ENCODE data around the gene RAB34. TPM values are rescaled to one million over a fixed set of nuclear protein-coding genes. Genes with fewer than 3 reads are reported as not detected.
A peak's percentile ranks its signal among the peaks of the same experiment; 100 is the strongest.

The RAB34 gene
- polyA plus RNA-seq, 3 donors, result 66.7 to 93.3 (median 79.1) TPM

DNA sequence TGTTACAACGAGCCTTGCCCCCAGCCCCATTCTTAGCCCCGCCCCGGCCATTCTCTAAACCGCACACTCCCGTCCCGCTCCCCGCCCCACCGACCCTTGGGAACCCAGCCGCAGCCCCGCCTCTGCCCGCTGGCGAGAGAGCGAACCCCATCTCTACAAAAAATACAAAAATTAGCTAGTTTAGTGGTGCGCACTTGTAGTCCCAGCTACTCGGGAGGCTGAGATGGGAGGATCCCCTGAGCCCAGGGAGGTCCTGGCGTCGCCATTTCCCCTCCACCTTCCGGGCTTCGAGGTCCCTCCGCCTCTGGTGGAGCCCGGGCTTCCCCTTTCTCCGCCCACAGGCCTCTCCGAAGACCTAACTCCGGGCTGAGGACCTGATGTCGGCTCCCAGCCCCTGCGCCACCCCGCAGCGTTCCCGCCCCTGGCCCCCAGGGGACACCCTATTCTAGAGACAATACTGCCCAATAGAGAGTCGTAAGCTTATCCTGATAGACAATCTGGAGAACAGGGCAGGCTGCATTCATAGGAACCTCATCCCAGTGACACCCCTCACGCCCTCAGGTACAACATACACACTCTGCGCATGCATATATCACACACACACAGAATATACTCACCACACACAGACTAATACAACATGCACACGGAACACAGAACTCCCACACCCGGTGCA lies 5.5 kb downstream of the RAB34 start:
- Mint-ChIP-seq H3K36me3 (peaks cover 18 to 28% of the 10 kb centered on the region in 2 donors), H3K4me3 (peak overlapping the region; percentile 88 to 93), H3K27me3 (ENCODE audit: low read depth in 3 of 3) (peaks cover 0 to 4% (median 1%) of the 10 kb centered on the region in 3 donors), H3K4me1 (peaks cover 24% of the 10 kb centered on the region), H3K9me3 (no peaks in the 10 kb centered on the region), H3K27ac (peak overlapping the region; percentile 83 to 95 (median 92))
- no peaks in the 10 kb centered on the region for H3K9me3 ChIP-seq (replicated peaks in 1 of 2; ENCODE audit: control insufficient read depth in 1 of 2, insufficient read depth in 1 of 2, low read length in 2 of 2)
- TF ChIP-seq, protein P1, sequence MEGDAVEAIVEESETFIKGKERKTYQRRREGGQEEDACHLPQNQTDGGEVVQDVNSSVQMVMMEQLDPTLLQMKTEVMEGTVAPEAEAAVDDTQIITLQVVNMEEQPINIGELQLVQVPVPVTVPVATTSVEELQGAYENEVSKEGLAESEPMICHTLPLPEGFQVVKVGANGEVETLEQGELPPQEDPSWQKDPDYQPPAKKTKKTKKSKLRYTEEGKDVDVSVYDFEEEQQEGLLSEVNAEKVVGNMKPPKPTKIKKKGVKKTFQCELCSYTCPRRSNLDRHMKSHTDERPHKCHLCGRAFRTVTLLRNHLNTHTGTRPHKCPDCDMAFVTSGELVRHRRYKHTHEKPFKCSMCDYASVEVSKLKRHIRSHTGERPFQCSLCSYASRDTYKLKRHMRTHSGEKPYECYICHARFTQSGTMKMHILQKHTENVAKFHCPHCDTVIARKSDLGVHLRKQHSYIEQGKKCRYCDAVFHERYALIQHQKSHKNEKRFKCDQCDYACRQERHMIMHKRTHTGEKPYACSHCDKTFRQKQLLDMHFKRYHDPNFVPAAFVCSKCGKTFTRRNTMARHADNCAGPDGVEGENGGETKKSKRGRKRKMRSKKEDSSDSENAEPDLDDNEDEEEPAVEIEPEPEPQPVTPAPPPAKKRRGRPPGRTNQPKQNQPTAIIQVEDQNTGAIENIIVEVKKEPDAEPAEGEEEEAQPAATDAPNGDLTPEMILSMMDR (IDR thresholded peaks at IDR 0.05), result no peak
- H2AFZ ChIP-seq (ENCODE audit: insufficient read depth, low read depth, low read length, poor library complexity, severe bottlenecking), result peak overlapping the region; percentile 90
- peak overlapping the region; percentile 63 to 92 (median 80) for H3K4me3 ChIP-seq (replicated peaks in 1 of 3; ENCODE audit: low read depth in 2 of 3, low read length in 3 of 3)
- DNase-seq, result peak; percentile 68 to 75 (median 75)
- H3K27me3 ChIP-seq (ENCODE audit: control insufficient read depth in 2 of 2, insufficient read depth in 2 of 2, low read length in 2 of 2), result no peaks in the 10 kb centered on the region
- H3K79me2 ChIP-seq (ENCODE audit: insufficient read depth, low read length), result peaks cover 8% of the 10 kb centered on the region
- peak overlapping the region; percentile 75 to 85 for H3K27ac ChIP-seq (ENCODE audit: low read depth in 1 of 2, low read length in 2 of 2)
- intact Hi-C loops (cut with micrococcal nuclease), result loop anchor here in 1 of 2 donors (10.0 kb wide), 1 partner anchor 67 kb away; the partner anchor contains the start of gene BLTP2
- H3K4me2 ChIP-seq (replicated peaks; ENCODE audit: extremely low read depth, low read length, poor library complexity, severe bottlenecking), result peak overlapping the region; percentile 98
- 9% methylated on average over 34 of the region's 34 CpGs for WGBS (ENCODE audit: insufficient coverage)
- H3K9ac ChIP-seq (ENCODE audit: insufficient read depth, low read length, poor library complexity, severe bottlenecking), result peak overlapping the region; percentile 75
- peaks cover 24 to 29% of the 10 kb centered on the region in 2 donors for H3K4me1 ChIP-seq (ENCODE audit: control insufficient read depth in 1 of 2, insufficient read depth in 2 of 2, low read length in 2 of 2)
- no peaks in the 10 kb centered on the region for H4K20me1 ChIP-seq (ENCODE audit: insufficient read depth, low read length)
- peaks cover 3 to 21% of the 10 kb centered on the region in 2 donors for H3K36me3 ChIP-seq (replicated peaks in 1 of 2; ENCODE audit: control insufficient read depth in 1 of 2, insufficient read depth in 2 of 2, low read length in 2 of 2)

DNA sequence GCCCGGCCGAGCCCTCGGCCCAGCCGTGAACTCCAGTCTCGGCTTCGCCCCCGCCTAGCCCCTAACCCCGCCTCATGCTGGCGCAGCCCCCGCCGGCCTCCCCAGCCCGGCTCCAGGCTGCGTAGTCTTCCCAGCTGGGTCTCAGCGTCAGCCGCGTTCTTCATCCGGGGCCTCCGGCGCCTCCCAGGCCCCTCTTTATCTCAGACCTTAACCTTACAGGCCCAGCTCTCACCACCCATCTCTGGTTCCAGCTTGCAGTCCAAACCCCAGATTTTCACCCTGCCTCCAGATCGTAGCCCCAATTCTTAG lies 6.0 kb downstream of the RAB34 start, which contains the start of gene PROCA1:
PROCA1 (minus strand) TSS at position 166 of the 309 bp plus-strand sequence. CDS start 228 bp downstream, outside the sequence.
- H3K36me3 Mint-ChIP-seq, result peaks cover 19 to 28% of the 10 kb centered on the region in 2 donors
- Histone ChIP-seq H3K9ac (ENCODE audit: insufficient read depth, low read length, poor library complexity, severe bottlenecking) (peak within 1 kb of the TSS; percentile 75), H3K27ac (ENCODE audit: low read depth in 1 of 2, low read length in 2 of 2) (peak within 1 kb of the TSS; percentile 75 to 85), H2AFZ (ENCODE audit: insufficient read depth, low read depth, low read length, poor library complexity, severe bottlenecking) (peak within 1 kb of the TSS; percentile 90), H4K20me1 (ENCODE audit: insufficient read depth, low read length) (no peaks in the 10 kb centered on the region), H3K4me1 (ENCODE audit: control insufficient read depth in 1 of 2, insufficient read depth in 2 of 2, low read length in 2 of 2) (peaks cover 19 to 24% of the 10 kb centered on the region in 2 donors), H3K9me3 (replicated peaks in 1 of 2; ENCODE audit: control insufficient read depth in 1 of 2, insufficient read depth in 1 of 2, low read length in 2 of 2) (no peaks in the 10 kb centered on the region), H3K36me3 (replicated peaks in 1 of 2; ENCODE audit: control insufficient read depth in 1 of 2, insufficient read depth in 2 of 2, low read length in 2 of 2) (peaks cover 3 to 21% of the 10 kb centered on the region in 2 donors), H3K27me3 (ENCODE audit: control insufficient read depth in 2 of 2, insufficient read depth in 2 of 2, low read length in 2 of 2) (no peaks in the 10 kb centered on the region), H3K4me3 (replicated peaks in 1 of 3; ENCODE audit: low read depth in 2 of 3, low read length in 3 of 3) (peak within 1 kb of the TSS; percentile 63 to 92 (median 80)), H3K4me2 (replicated peaks; ENCODE audit: extremely low read depth, low read length, poor library complexity, severe bottlenecking) (peak within 1 kb of the TSS; percentile 98), H3K79me2 (ENCODE audit: insufficient read depth, low read length) (peaks cover 3% of the 10 kb centered on the region)
- peak within 1 kb of the TSS; percentile 83 to 95 (median 92) for H3K27ac Mint-ChIP-seq
- peaks cover 0 to 4% (median 1%) of the 10 kb centered on the region in 3 donors for H3K27me3 Mint-ChIP-seq (ENCODE audit: low read depth in 3 of 3)
- H3K9me3 Mint-ChIP-seq, result no peaks in the 10 kb centered on the region
- peaks cover 25% of the 10 kb centered on the region for H3K4me1 Mint-ChIP-seq
- peak within 1 kb of the TSS; percentile 88 to 93 for H3K4me3 Mint-ChIP-seq
- 1% methylated on average over 19 of the region's 20 CpGs for WGBS (ENCODE audit: insufficient coverage)
- TF ChIP-seq, protein P1 (IDR thresholded peaks at IDR 0.05), result no peak
- no peak for DNase-seq
- intact Hi-C loops (cut with micrococcal nuclease), result loop anchor here in 1 of 2 donors (10.0 kb wide), 1 partner anchor 67 kb away; the partner anchor contains the start of gene BLTP2
